ENCODE results near the gene ADGRL1.
"Not testable (repeated sequence)": the region's sequence is repeated elsewhere in the genome, so short reads cannot be mapped to it uniquely, and the experiment has no call there.

Gene ADGRL1

DNA sequence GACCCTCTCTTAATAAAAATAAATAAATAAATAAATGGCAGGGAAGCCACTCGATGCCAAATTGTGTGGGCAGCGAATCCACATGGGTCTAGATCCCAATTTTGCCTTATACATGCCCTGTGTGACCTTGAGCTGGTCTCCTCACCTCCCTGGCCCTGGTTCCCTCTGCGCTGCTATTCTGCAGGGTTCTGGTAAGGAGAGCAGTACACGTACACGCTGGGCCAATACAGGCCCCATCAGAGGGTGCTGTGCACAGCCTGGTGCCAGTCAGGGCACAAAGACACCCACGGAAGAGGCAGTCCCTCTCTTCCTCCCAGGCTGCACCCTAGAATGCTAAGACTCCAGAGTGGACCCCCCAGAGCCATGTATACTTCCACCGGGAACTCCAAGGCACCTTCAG is 17.9 kb downstream of the ADGRL1 start:
- DNase-seq = not testable (repeated sequence)

DNA sequence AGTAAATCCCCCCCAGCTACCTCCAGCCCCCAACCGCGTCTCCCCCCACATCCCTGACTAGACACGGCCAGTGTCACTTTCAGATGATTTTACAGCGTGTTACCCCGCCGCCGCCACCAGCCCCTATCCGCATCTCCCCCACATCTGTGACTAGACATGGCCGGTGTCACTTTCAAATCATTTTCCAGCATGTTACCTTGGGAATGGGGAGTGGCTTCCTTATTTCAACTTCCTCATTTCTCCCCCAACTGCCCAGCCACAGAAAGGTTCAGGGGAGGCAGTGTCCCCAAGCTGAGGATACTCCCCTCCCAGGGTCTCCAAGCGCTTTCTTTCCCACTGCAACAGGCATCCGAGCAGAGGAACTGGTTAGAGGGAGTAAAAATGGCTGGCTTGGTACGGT is 18.4 kb downstream of the ADGRL1 start:
- DNase-seq = no peak

DNA sequence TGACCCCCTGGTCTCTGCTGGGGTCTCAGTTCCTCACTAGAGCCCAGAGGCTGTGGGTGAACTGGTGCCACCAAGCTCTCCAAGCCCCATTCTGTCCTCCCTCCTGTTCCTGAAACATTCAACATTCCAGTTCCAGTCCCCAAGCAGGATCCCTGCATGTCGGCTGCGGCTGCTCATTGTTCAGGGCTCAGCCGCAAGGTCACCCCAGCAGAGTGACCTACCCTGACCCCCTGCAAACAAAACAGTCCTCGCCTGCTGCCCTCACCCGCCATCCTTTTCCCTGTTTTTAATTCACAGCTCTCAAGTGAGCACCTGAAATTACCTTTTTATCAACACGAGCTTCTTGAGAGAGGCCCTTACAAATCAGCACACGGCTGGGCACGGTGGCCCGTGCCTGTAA is 19.3 kb downstream of the ADGRL1 start:
- not testable (repeated sequence) for DNase-seq

DNA sequence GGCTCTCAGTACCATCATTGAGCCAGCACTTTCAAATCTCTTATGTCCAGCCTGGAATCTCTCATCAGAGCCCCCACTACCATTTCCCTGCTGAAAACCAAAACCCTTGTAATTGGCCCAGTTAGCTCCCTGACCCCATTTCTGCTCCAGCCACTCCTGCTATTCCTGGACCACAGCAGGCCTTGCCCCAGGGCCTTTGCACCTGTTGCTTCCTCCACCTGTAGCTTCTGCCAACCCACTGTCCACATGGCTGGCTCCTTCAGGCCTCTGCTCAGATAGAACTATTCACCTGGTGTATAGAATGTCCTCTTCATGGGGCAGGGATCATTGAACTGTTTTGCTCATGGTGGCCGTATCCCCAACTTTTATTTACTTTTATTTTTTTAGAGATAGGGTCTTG is 20.3 kb downstream of the ADGRL1 start:
- not testable (repeated sequence) for DNase-seq

DNA sequence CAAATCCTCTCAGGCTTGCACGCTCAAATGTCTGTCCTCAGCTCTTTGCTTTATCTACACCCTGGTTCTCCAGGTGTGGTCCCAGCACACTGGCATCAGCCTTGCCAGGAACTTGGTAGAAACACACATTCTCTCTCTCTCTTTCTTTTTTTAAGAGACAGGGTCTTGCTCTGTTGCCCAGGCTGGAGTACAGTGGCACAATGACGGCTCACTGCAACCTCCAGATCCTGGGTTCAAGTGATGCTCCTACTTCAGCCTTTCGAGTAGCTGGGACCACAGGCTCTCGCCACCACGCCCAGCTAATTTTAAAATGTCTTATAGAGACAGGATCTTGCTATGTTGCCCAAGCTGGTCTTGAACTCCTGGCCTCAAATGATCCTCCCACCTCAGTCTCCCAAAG is 20.8 kb downstream of the ADGRL1 start:
- no peak for DNase-seq

DNA sequence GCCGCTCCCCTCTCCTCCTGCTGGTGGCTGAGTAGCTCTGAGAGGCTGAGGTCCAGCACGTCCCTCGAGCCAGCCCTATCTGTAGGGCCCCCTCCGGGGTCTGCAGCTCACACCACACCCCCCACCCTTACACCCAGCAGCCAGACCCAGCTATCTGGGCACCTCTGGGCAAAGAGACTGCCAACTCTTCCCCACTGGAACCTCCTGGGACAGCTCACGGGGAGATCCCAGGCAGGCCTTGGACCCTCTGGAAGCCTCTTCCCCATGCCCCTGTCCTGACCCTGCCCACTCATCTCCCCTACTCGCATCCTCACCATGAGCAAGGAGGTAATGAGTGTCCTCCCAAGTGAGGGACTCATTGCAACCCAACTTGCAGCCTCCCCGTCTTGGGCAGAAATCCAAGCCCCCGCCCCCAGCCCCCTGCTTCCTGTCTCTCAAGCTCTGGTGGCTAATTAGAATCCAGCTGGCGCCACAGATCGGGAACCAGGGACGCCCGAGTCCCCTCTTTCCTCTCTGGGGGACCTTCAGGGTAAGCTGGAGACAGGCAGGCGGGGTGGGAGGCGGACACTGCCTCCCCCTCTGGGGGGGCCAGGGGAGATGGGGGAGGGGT is 22.1 kb downstream of the ADGRL1 start:
- no peak for DNase-seq

DNA sequence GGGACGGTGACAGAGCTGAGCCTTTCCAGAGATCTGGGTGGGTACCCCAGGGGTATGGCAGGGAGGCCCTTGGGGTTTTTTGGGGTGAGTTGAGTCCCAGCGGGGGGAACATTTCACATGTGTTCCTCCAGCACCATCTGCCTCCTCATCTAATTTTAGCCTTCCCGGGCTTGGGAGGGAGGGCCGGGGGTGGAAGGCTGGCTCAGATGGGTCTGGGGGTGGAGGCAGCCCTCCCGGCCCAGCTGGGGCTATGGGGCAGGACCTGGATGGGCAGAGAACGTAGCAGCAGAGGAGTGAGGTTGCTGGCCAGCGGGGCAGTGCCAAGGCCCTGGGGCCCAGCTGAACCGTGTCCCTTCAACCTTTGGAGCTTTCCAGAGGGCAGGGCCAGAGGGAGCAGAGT is 23.5 kb downstream of the ADGRL1 start:
- no peak for DNase-seq

DNA sequence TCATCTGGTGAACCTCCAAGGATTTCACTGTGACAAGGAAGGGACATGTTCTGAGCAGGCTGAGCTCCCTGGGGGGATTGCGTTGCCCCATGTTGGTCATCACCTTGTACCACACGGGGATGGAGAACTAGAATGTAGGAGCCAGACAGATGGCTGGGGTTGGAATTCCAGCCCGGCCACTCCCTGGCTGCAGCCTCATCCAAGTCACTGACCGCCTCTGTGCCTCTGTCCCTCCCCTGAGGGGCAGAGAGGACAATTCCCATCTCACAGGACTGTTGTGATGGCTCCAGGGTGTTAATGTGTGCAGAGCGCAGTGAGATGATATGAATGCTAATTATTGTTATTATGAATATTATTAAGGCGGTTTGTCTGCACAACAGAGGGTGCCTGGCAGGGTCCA is 24.1 kb downstream of the ADGRL1 start:
- DNase-seq = no peak

DNA sequence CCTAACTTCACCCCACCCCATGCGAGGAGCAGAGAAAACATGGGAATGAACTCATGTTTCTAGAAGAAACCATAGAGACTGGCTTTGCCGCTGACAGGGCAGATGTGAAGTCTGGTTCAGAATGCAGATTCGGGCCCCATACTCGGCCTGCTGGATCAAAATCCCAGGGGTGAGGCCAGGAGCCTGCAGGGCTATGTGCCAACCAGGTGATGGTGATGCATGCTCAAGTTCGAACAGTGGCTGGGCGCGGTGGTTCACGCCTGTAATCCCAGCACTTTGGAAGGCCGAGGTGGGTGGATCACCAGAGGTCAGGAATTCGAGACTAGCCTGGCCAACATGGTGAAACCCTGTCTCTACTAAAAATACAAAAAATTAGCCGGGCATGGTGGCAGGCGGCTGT is 24.8 kb downstream of the ADGRL1 start:
- not testable (repeated sequence) for DNase-seq

DNA sequence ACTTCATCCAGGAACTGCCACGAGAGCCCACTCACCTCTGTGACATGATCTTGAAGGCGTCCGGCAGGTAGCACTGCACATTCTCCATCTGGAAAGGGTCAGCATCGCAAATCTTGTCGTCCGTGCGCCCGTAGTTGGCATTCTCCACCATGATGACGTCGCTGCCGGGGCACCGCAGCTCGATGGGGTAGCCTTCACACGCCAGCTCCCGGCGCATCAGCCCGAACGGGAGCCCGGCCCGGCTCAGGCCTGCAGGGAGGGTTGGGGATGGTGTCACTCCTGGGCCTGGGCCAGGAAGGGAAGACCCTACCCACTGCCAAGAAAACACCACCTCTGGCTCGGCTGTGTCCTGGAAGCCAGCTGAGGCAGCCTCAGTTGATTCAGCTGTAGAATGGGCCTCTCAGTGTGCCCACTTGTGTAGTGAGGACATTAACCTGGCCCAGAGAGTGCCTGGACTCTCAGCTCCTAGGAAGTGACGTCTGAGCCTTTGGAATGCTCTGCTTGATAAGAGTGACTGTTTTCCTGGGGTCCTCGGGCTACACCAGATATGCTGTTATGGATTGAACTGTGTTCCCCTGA is 28.4 kb downstream of the ADGRL1 start:
- no peak for DNase-seq

DNA sequence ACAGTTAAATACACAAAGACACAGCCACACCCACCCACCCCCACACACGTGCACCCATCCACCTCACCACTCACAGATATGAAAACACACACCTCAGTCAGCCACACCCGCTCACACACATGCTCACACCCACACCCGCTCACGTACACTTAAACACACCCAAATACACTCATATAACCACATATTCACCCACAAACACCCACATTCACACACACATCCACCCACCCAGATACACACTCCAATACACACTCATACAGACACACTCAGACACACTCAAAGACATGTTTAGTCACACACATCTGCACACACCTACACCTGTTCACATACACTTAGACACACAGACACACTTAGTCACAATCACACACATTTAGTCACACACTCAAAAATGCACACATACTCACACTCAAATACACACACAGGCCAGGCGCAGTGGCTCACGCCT is 30.6 kb downstream of the ADGRL1 start:
- no peak for DNase-seq

DNA sequence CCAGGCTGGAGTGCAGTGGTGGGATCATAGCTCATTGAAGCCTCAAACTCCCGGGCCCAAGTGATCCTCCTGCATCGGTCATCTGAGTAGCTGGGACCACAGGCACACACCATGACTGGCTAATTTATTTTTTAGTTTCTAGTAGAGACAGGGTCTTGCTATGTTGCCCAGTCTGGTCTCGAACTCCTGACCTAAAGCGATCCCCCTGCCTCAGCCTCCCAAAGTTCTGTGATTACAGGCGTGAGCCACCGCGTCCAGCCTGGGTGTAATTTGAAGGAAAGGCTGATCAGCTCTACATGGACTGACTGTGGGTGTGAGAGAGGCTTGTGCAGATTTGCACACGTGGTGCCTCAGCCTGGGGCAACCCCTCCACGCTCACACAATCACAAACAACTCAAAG is 31.1 kb downstream of the ADGRL1 start:
- DNase-seq = no peak

DNA sequence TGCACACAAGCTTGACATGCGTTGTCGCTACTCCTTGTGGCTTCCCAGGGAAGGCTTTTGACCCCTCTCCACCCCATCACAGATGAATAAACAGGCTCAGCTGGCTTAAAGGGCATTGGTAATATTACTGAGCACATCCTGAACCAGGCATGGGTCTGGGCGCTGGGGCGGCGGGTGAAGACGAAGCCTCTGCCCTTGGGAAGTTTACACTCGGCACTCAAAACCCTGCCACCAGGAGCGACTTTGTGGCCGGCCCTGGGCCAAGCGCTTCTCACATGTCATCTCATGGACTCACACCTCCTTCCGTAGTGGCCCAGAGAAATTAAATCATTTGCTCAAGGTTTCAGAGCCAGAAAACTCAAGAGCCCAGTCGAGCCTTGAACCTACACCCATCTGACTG is 37.0 kb downstream of the ADGRL1 start:
- no peak for DNase-seq

DNA sequence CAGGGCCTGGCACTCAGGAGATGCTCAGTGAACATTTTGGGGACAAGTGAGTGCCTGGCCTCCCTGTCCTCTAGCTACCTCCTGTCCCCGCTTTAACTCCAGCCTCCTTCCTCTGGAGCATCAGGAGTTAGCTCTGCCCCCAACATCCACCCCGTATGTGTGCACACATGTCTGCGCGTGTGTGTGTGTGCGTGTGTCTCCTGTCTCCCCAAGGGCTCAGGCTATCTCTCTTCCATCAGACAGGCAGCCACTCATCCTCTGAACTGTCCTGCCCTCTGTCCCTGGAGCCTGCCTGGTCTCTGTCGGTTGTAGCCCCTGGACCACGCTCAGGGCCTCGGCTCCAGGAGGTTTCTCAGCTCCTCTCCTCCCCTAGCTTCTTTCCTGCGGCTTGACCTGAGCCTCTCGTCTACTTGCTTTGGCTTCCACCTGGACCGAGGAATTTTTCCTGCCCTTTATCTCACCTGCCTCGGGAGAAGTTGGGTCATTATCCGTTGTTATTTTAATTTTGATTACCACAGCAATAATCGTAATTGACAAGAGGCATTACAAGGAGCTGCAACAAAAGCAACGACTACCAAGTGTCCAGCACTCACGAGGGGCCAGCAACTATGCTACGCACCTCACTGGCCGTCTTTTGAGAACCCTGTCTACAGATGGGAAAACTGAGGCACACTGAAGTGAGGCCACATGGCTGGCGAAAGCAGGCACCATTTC is 37.6 kb downstream of the ADGRL1 start:
- DNase-seq = no peak

DNA sequence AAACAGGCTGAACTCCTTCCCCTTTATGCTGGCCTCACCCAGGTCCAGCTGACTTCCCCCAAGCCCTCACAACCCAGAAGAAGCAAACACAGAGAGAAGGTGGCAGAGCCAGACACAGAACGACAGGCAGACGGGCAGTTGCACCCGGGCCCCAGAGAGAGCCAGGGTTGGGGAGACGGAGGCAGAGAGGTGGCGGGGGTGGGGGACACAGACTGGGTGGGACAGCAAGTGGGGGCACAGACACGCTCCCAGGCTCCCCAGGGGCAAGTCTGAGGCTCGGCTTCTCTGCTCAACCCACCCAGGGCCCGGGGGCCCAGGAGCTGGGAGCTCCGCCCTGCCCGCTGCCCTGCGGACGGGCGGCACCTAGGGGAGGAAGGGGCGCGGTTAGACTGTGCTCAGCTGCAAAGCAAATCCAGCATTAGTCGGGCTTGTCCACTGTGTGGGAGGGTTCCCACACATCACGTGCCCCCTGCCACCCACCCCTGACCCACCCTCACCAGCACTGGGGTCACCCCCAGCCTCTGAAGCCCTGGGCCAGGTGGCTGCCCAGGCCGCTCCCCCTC is 38.3 kb downstream of the ADGRL1 start:
- peak in 1 of 4 experiments; percentile 43 for DNase-seq

DNA sequence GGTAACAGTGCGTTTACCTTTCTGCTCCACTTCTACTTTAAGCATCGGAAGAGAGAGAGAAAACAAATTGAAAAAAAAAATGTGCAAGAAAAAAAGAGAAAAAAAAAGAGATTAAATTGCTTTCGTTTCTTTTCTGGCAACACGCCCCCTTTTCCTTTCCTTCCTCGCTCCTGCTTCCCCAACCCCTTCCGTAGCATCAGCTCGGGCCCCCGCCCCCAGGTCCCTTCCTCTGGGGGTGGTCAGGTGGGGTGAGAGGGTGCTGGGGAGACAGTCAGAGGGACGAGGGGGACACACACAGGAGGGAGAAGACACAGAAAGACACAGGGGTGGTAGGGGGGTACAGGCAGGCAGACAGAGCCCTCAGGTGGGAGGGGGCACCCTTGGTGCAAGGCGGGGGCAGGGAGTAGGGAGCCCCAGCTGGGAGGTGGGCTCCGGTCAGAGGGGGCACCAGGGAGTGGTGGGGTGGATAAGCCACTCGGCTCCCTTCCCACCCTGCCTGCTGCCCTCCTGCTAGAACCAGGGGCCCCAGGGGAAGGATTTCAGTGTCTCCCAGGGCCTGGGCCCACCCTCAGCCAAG is 38.9 kb downstream of the ADGRL1 start:
- peak in 1 of 4 experiments; percentile 11 for DNase-seq

DNA sequence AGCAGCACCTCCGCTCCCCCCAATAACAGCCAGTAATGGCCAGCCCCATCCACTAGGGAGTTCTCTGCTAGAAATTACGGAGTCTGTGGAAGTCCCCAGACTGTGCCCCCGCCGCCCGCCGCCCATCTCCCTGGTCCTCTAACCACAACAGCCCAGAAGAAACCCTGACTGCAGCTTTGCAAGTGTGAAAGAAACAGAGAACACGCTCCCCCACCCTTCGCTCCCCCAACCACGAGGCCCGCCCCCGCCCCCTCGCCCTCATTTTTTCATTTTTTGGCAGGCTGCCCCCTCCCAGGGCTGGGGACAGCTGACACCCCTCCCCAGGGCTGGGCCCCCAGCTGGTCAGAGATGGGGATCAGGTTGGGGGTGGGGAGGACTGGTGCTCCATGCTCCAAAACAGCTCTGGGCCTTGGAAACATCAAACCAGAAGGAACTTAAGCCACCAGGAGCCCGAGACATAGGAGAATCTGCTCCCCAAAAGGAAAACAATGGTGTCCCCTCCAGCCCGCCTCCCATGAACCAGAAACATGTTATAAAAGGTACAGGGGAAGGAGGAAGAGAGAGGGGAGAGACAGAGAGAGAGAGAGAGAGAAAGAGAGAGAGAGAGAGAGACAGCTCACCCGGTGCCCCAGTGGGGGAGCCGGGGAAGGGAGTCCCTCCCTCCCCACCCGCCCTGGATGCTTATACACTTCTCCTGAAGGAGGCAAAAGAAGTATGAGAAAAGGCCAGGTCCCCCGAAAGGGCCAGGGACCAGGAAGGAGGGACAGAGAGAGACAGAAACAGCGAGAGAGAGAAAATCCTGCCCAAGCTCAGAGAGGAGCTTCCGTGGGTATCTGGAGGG is 39.8 kb downstream of the ADGRL1 start:
- DNase-seq = peak in 1 of 4 experiments; percentile 13

DNA sequence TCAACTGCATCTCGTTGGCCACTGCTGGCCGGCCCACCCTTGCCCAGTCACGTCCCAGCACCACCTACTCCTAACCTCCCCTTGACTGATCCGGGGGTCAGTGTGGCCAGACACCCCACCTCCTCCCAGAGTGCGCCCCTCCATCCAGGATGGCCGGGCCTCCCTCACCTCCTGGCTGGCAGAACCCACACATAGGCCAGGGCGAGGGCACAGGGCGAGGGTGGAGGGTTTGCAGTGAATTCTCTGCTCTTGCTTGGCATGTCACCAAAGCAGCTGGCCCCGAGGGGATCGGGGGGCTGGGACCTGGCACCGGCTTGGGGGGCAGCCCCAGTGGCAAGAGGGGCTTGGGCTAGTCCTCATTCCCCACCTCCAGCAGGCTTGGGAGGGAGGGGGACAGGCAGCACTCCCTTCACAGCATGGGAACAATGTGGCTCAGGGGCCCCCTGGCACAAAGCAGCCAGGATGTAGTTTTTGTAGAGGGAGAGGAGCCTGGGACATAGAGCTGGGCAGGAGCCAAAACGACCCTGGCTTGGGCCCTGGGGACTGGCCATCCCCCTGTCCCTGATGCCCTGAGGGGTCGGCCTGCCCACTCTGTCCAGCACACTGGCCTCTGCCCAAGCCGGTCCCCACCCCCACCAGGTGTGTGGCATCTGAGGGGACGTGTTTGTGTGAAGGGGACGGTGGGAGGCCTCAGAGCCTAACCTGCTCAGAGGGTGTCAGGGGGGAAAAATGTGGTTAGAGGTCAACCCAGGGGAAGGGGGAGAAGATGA is 41.1 kb downstream of the ADGRL1 start:
- DNase-seq = no peak

DNA sequence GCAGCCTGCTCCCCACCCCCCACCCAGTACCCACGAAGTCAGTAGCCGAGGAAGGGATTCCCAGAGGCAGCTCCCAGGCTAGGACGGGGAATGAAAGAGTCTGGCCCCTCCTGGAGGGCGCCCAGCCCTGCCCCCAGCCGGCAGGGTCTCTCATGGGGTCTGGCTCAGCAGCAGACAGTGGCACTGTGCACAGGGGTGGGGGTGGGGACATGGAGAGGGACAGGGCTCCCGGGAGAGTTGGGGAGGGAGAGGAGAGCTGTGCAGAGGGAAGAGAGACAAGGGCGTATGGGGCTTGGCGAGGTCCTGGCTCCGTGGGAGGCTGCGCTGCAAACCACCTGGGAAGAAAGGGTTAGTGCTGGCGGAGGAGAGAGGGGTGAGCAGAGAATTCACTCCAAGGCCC is 41.9 kb downstream of the ADGRL1 start:
- no peak for DNase-seq

DNA sequence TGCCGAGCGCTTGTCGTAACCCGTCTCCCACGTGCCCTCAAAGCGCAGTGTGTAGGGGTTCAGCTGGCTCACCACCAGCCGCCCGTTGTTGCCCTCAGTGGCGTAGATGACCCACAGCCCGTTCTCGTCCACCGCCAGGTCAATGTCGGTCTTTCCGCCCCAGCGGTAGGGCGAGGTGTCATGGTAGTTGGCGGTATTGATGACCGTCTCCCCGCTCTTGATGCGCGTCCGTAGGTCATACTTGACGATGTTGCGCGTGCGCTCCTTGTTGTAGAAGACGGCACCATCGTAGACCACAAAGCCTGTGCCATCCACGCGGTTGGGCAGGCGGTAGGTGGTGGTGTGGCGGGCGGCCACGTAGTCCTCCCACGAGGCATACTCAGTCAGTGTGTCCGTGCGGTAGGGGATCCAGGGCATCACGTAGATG is 43.1 kb downstream of the ADGRL1 start:
- no peak for DNase-seq

DNA sequence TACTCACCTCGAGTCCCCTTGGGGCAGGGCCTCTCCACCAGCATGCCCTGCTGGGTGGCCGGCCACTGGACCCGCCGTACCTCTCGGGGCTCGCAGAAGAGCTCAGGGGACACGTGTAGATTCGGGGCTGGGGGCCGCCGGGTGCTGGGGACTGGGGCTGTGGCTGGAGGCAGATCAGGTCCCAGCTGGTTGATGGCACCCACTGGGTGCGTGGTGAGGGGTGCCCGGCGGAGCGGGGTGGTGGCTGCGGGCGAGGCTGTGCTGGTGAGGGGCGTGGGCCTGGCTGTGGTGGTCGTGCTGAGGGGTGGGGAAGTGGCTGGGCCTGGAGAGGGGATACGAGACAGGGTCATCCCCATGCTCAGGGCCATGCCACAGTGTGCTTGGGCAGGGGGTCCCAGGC is 44.7 kb downstream of the ADGRL1 start:
- no peak for DNase-seq

Data from activated naive CD4-positive, alpha-beta T cell (primary cell).